ENCODE data around the gene SLK.
A peak's percentile ranks its signal among the peaks of the same experiment; 100 is the strongest.

Gene SLK

GRCh38 chr10:103966671-103967447, at the start of gene SLK:
TSS of gene SLK (plus strand) at chr10:103967140. CDS start at chr10:103967746, 606 bp downstream.
- peak; percentile 89 for DNase-seq (ENCODE audit: low spot score)

- no peak for DNase-seq (ENCODE audit: low spot score)
Measured at GRCh38 chr10:103917302-103918052, 49.5 kb upstream of the SLK start.

- DNase-seq (ENCODE audit: low spot score), result peak; percentile 98
Measured at GRCh38 chr10:103918053-103918846, 48.7 kb upstream of the SLK start, which contains the start of gene STN1. TSS of gene STN1 (minus strand) at chr10:103918184. CDS start at chr10:103917594, 590 bp downstream.

GRCh38 chr10:103919648-103920025, 47.3 kb upstream of the SLK start:
- DNase-seq (ENCODE audit: low spot score), result no peak

- no peak for DNase-seq (ENCODE audit: low spot score)
Measured at GRCh38 chr10:103921248-103921647, 45.7 kb upstream of the SLK start.

DNA sequence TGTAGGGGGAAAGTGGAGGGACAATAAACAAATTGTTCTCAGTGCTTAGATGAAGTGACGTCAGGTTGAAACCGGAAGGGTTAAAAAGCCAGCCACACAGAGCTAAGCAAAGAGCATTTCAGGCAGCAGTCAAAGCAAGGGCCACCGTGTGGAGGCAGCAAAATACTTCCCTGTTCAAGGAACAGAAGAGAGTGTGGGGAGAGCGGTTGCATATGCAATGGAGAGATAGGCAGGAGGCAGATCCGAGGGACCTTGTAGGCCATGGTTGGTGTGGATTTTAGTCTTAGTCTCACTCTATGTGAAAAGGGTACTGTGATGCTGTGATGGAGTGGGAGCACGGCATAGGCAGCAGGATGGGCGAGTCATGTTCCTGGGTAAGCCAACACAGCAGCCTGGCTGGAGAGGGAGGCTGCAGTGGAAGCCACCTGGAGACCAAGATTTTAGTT, 45.2 kb upstream of the SLK start:
- peak; percentile 72 for DNase-seq (ENCODE audit: low spot score)

GRCh38 chr10:103922659-103923058, 44.3 kb upstream of the SLK start:
- DNase-seq (ENCODE audit: low spot score), result no peak

DNA sequence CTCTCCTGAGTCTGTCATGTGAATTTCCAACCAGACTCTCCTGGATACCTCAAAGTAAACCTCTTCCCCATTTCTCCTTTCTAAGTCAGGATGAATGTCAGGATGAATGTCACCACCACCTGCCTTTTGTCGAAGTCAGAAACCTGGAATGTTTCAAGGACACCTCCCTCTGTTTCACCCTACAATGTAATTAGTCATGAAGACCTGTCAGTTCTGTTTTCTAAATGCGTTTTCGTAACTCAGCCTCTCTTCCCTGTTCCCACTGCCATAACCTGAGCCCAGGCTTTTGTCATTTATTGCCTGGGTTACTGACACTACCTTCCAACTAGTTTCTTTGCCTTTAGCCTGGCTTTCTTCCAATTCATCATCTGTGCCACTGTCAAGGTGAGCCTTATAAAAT, 43.4 kb upstream of the SLK start:
- DNase-seq (ENCODE audit: low spot score), result no peak

DNA sequence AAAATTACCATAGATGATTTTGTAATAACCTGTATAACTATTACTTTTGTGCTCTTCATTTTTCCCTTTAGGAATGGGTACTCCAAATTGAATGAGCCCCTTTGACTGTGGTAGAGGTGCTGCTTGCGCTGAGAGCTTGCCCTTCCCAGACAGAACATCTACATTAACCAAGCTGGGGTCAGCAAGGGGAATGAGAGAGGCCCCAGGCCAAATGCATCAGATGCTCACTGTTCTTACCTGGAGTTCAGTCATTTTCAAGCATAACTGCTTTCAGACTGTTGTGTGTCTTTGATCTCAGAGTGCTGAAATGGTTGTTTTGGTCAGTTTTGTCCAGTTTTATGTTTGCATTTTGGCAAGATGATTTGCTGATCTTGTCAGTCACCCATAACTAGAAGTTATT, 41.3 kb upstream of the SLK start:
- no peak for DNase-seq (ENCODE audit: low spot score)

GRCh38 chr10:103926722-103927319, 40.1 kb upstream of the SLK start:
- no peak for DNase-seq (ENCODE audit: low spot score)

- no peak for DNase-seq (ENCODE audit: low spot score)
Measured at GRCh38 chr10:103928784-103929183, 38.2 kb upstream of the SLK start.

- no peak for DNase-seq (ENCODE audit: low spot score)
Measured at GRCh38 chr10:103929381-103929921, 37.5 kb upstream of the SLK start.

DNA sequence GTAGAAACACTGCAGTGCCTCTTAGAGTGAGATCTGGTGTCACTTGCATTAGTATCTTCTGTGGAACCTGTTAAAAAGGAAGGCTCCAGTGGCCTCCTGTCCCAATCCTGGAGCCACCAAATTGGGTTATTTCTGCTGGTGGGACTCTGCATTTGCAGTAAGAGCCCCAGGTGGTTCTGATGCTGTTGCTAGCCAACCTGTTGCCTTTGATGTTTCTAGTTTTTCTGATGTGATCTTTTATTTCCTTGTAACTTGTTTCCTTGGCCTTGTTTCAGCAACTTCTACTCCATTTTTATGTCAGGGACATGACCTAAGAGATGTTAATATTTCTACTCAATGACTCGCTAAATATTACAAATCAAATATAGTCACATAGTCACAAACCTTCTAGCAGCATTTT, 36.5 kb upstream of the SLK start:
- no peak for DNase-seq (ENCODE audit: low spot score)

GRCh38 chr10:103930881-103931280, 36.1 kb upstream of the SLK start:
- DNase-seq (ENCODE audit: low spot score), result no peak

- no peak for DNase-seq (ENCODE audit: low spot score)
Measured at GRCh38 chr10:103931603-103932002, 35.3 kb upstream of the SLK start.

DNA sequence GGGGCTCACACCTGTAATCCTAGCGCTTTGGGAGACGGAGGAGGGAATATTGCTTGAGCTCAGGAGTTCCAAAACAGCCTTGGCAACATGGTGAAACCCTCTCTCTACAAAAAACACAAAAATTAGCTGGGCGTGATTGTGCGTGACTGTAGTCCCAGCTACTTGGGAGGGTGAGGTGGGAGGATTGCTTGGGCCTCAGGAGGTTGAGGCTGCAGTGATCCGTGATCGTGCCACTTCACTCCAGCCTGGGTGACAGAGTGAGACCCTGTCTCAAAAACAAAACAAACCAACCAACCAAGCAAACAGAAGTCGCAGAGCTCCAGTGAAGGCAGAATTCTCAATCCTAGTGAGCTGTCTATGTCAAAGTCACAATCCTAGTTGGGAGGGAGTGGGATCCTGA, 34.7 kb upstream of the SLK start:
- DNase-seq (ENCODE audit: low spot score), result no peak

GRCh38 chr10:103932971-103933370, 34.0 kb upstream of the SLK start:
- DNase-seq (ENCODE audit: low spot score), result no peak

DNA sequence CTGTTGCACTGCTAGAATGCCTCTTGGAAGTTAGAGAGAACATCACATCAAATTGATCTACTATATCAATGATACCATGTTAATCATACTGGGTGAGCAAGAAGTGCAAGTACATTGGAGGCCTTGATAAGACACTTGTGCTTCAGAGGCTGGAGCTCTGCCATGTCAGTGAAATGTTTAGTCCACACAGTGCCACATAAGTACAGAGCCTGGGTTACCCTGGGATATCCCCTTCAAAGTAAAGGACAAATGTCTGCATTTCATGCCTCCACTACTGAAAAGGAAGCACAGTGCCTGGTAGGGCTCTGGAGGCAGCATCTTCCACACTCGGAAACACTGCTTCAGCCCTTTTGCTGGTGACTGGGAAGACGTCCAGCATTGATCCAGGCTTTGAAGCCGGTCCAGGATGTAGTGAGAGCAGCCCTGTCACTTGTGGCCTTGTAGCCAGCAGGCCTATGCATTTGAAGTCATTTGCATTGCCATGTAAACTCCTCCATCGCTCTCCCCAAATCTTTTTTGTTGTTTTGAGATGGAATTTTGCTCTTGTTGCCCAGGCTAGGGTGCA, 33.3 kb upstream of the SLK start:
- peak; percentile 92 for DNase-seq (ENCODE audit: low spot score)

- DNase-seq (ENCODE audit: low spot score), result no peak
Measured at GRCh38 chr10:103934308-103934707, 32.6 kb upstream of the SLK start.

DNA sequence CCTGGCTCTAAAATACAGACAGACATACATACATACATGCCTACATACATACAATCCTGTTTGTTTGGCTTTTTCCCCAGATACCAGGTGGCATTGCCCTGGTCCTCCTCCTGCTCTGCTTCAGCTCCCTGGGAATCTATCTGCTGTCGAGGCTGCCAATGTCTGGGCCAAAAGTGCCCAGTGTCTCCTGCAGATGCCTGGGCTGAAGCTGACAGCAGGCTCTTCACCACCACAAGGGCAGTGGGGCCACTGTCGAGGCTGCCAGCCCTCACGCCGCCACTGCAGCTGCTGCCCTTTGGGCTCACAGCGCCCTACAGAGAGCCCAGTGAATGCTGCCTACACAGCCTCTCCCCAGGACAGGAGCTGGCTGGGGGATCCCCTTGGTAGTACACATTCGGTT, 30.9 kb upstream of the SLK start:
- peak; percentile 69 for DNase-seq (ENCODE audit: low spot score)

- DNase-seq (ENCODE audit: low spot score), result no peak
Measured at GRCh38 chr10:103939522-103939921, 27.4 kb upstream of the SLK start.
